Brain microvascular endothelial cell (primary cell): ENCODE data around the gene OR4D5.

Experiments used
- DNase-seq: peaks from one replicate; pipeline ENCODE4 v3.0.0-alpha.2; 2020
- H3K27ac ChIP-seq: fragments of 250-450 bp; sonication (Bioruptor Pico); 2 replicates; pipeline ENCODE4 v1.5.1; 2020; ENCODE audit warnings: mild to moderate bottlenecking, moderate library complexity
- H3K27me3 ChIP-seq: fragments of 250-450 bp; sonication (Bioruptor Pico); replicated peaks from 2 replicates; pipeline ENCODE4 v1.5.1; 2020; ENCODE audit warnings: mild to moderate bottlenecking
- H3K36me3 ChIP-seq: fragments of 250-450 bp; sonication (Bioruptor Pico); replicated peaks from 2 replicates; pipeline ENCODE4 v1.5.1; 2020; ENCODE audit warnings: mild to moderate bottlenecking
- H3K4me3 ChIP-seq: 2 replicates; pipeline ENCODE4 v1.5.1; 2011; ENCODE audit warnings: low read depth, mild to moderate bottlenecking, control low read depth, low read length, moderate library complexity
- CTCF ChIP-seq: IDR thresholded peaks from 2 replicates; pipeline ENCODE4 v1.5.1; 2011; ENCODE audit warnings: low read depth, mild to moderate bottlenecking, moderate library complexity, low read length, control low read depth, inconsistent platforms; ENCODE audit errors: missing control alignments
- in situ Hi-C: cut with HindIII; loops from 2 replicates; pipeline ENCODE4 v1.10.0; 2017; ENCODE audit warnings: low sequenced_read_pairs, low pct_ligation_motif_present

OR4D5 gene

GRCh38 chr11:123939317-123939716 lies at the start of gene OR4D5:
Gene OR4D5, plus strand, starts transcription at chr11:123939617. Its CDS starts 0 bp downstream, at chr11:123939617.
- Histone ChIP-seq H3K36me3 (no peaks in the 10 kb centered on the region), H3K27ac (no peak within 1 kb of the TSS), H3K27me3 (no peaks in the 10 kb centered on the region), H3K4me3 (no peak within 1 kb of the TSS)
- no peak for TF ChIP-seq CTCF
- DNase-seq = no peak
- in situ Hi-C loops = no loop called here

- H3K4me3 ChIP-seq = no peak overlapping the region
- no peaks in the 10 kb centered on the region for H3K36me3 ChIP-seq
- no peaks in the 10 kb centered on the region for H3K27me3 ChIP-seq
- no peak for DNase-seq
- no peak for TF ChIP-seq CTCF
- in situ Hi-C loops = no loop called here
- no peak overlapping the region for H3K27ac ChIP-seq
These were observed 47.4 kb upstream of the OR4D5 start for GRCh38 chr11:123892031-123892430.

GRCh38 chr11:123899792-123900191 lies 39.6 kb upstream of the OR4D5 start:
- no peak for DNase-seq
- Histone ChIP-seq H3K36me3 (no peaks in the 10 kb centered on the region), H3K4me3 (no peak overlapping the region), H3K27me3 (no peaks in the 10 kb centered on the region), H3K27ac (no peak overlapping the region)
- in situ Hi-C loops = no loop called here
- TF ChIP-seq CTCF = no peak

- no peak for TF ChIP-seq CTCF
- no peak within 1 kb of the TSS for H3K4me3 ChIP-seq
- no peaks in the 10 kb centered on the region for H3K27me3 ChIP-seq
- H3K36me3 ChIP-seq = no peaks in the 10 kb centered on the region
- no peak within 1 kb of the TSS for H3K27ac ChIP-seq
- no peak for DNase-seq
- in situ Hi-C loops = no loop called here
These were observed 37.5 kb upstream of the OR4D5 start, which contains the start of gene OR8D4 for GRCh38 chr11:123901867-123902266. Gene OR8D4, plus strand, starts transcription at chr11:123902167. Its CDS starts 4,265 bp downstream, at chr11:123906432.

- H3K27me3 ChIP-seq = no peaks in the 10 kb centered on the region
- no peaks in the 10 kb centered on the region for H3K36me3 ChIP-seq
- in situ Hi-C loops = no loop called here
- TF ChIP-seq CTCF = no peak
- no peak overlapping the region for H3K27ac ChIP-seq
- no peak for DNase-seq
- no peak overlapping the region for H3K4me3 ChIP-seq
These were observed 35.5 kb upstream of the OR4D5 start for GRCh38 chr11:123903932-123904331.

- TF ChIP-seq CTCF = no peak
- no peak for DNase-seq
- in situ Hi-C loops = no loop called here
These were observed 34.5 kb upstream of the OR4D5 start for GRCh38 chr11:123904932-123905331.

More at GRCh38 chr11:123904932-123905331, 34.5 kb upstream of the OR4D5 start:
- Histone ChIP-seq H3K27ac (no peak overlapping the region), H3K27me3 (no peaks in the 10 kb centered on the region), H3K4me3 (no peak overlapping the region), H3K36me3 (no peaks in the 10 kb centered on the region)
